DOHH2 (cell line): ENCODE data around the gene ALS2.

Experiments used
- EZH2phosphoT487 ChIP-seq: fragments of 200-600 bp; sonication (generic); IDR thresholded peaks from 2 replicates; pipeline ENCODE4 v1.6.1; 2017; ENCODE audit warnings: borderline replicate concordance, mild to moderate bottlenecking, antibody characterized with exemption, low read length, moderate library complexity, mixed read lengths
- TF ChIP-seq, protein P1 (sequence below): fragments of 200-600 bp; sonication (generic); IDR thresholded peaks from one replicate; pipeline ENCODE4 v1.5.1; 2014; ENCODE audit warnings: antibody characterized with exemption, mild to moderate bottlenecking, low read depth, low read length; ENCODE audit not compliant: poor library complexity, severe bottlenecking

DNA sequence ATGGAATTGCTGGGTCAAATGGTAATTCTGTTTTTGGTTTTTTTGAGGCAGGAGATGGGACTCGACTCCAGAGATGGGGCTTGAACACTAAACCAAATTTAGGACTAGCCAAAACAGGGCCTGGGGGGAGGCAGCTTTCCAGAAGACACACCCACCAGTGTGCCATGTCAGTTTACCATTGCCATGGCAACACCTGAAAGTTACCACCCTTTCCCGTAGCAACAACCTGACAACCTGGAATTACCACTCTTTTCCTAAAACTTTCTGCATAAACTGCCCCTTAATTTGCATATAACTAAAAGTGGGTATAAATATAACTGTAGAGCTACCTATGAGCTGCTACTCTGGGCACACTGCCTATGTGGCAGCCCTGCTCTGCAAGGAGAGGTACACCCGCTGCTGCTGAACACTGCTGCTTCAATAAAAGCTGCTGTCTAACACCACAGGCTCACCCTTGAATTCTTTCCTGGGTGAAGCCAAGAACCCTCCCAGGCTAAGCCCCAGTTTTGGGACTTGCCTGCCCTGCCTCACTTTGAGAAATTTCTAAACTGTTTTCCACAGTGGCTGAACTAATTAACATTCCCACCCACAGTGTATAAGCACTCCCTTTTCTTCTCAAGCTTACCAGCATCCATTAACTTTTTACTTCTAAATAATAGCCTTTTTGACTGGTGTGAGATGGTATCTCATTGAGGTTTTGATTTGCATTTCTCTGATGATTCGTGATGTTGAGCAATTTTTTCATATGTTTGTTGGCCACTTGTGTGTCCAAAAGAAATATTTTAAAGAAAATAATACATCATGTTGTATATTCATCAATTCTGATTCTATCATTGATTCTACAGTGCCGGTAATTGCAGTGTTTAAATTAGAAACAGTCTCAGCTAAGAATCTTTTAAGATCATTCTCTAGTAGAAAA is 36.2 kb upstream of the ALS2 start:
- TF ChIP-seq, protein P1, sequence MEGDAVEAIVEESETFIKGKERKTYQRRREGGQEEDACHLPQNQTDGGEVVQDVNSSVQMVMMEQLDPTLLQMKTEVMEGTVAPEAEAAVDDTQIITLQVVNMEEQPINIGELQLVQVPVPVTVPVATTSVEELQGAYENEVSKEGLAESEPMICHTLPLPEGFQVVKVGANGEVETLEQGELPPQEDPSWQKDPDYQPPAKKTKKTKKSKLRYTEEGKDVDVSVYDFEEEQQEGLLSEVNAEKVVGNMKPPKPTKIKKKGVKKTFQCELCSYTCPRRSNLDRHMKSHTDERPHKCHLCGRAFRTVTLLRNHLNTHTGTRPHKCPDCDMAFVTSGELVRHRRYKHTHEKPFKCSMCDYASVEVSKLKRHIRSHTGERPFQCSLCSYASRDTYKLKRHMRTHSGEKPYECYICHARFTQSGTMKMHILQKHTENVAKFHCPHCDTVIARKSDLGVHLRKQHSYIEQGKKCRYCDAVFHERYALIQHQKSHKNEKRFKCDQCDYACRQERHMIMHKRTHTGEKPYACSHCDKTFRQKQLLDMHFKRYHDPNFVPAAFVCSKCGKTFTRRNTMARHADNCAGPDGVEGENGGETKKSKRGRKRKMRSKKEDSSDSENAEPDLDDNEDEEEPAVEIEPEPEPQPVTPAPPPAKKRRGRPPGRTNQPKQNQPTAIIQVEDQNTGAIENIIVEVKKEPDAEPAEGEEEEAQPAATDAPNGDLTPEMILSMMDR = no peak
- TF ChIP-seq EZH2phosphoT487 = no peak
